Lower lobe of right lung (tissue), 2 donors: Measurements from ENCODE around the gene GSK3B. TPM values are rescaled to one million over a fixed set of nuclear protein-coding genes. Genes with fewer than 3 reads are reported as not detected.

Source experiments
- ATAC-seq, 2 donors: fragments of 200-7000 bp; cut with Tn5 transposase; one replicate each; pipeline ENCODE4 v1.9.1; 2020 to 2022; ENCODE audit warnings: mild to moderate bottlenecking in 2 of 2, moderate library complexity in 2 of 2
- DNase-seq: peaks from one replicate; pipeline ENCODE4 v3.0.0-alpha.2; 2020
- H3K27ac ChIP-seq: fragments of 200-600 bp; one replicate; pipeline ENCODE4 v1.8.0; 2022
- H3K27me3 ChIP-seq: fragments of 200-600 bp; one replicate; pipeline ENCODE4 v1.8.0; 2022; ENCODE audit warnings: low read depth
- H3K36me3 ChIP-seq: fragments of 200-600 bp; one replicate; pipeline ENCODE4 v1.8.0; 2022; ENCODE audit warnings: mild to moderate bottlenecking
- H3K4me1 ChIP-seq: fragments of 200-600 bp; one replicate; pipeline ENCODE4 v1.8.0; 2022
- H3K4me3 ChIP-seq: fragments of 200-600 bp; one replicate; pipeline ENCODE4 v1.8.0; 2022; ENCODE audit warnings: mild to moderate bottlenecking
- H3K9me3 ChIP-seq: fragments of 200-600 bp; one replicate; pipeline ENCODE4 v1.8.0; 2022
- CTCF ChIP-seq: fragments of 200-600 bp; IDR thresholded peaks from one replicate; pipeline ENCODE4 v1.8.0; 2022; ENCODE audit warnings: antibody characterized with exemption, mild to moderate bottlenecking
- intact Hi-C: fragments of 100-400 bp; cut with DNase I; formaldehyde crosslinking; loops from one replicate; pipeline ENCODE4 v1.11.0; 2022
- total RNA-seq: library from RNA; stranded (reverse); fragmentation: NEBNext Ultra II Directional; extraction: Animal tissue kit (Norgen Biotek cat#: 25700); gene quantifications from one replicate; pipeline ENCODE4 v1.2.1, GENCODE V29; 2021
- donor health status: DM: no; HTN: yes; CAD: no; lungs with severe emphysema.

Gene GSK3B
- total RNA-seq, 1 donor from 2014 or later, result 48.4 TPM

- intact Hi-C loops, result loop anchor here (10.0 kb wide), 1 partner anchor 191 kb away; no protein-coding TSS in a partner anchor
- no peak for ATAC-seq
- Histone ChIP-seq H3K4me1 (peaks cover 20% of the 10 kb centered on the region), H3K4me3 (peak overlapping the region; percentile 80), H3K27me3 (no peaks in the 10 kb centered on the region), H3K27ac (peak overlapping the region; percentile 100), H3K9me3 (no peaks in the 10 kb centered on the region), H3K36me3 (no peaks in the 10 kb centered on the region)
- no peak for TF ChIP-seq CTCF
- no peak for DNase-seq
Observed at GRCh38 chr3:120095979-120096426, 1.8 kb upstream of the GSK3B start.

- no peaks in the 10 kb centered on the region for H3K9me3 ChIP-seq
- no peaks in the 10 kb centered on the region for H3K36me3 ChIP-seq
- ATAC-seq (peak; percentile 82 to 84), DNase-seq (peak; percentile 95)
- no peak for TF ChIP-seq CTCF
- H3K4me3 ChIP-seq, result peak overlapping the region; percentile 80
- peaks cover 26% of the 10 kb centered on the region for H3K4me1 ChIP-seq
- intact Hi-C loops, result loop anchor here (10.0 kb wide), 1 partner anchor 191 kb away; no protein-coding TSS in a partner anchor
- H3K27me3 ChIP-seq, result no peaks in the 10 kb centered on the region
- H3K27ac ChIP-seq, result peak overlapping the region; percentile 100
Observed at GRCh38 chr3:120095226-120095978, 1.2 kb upstream of the GSK3B start.

- H3K4me1 ChIP-seq, result peaks cover 32% of the 10 kb centered on the region
- H3K27me3 ChIP-seq, result no peaks in the 10 kb centered on the region
- H3K4me3 ChIP-seq, result peak overlapping the region; percentile 80
- ATAC-seq (peak; percentile 89 to 94), DNase-seq (peak; percentile 98)
- intact Hi-C loops, result loop anchor here (10.0 kb wide), 1 partner anchor 190 kb away; no protein-coding TSS in a partner anchor
- TF ChIP-seq CTCF, result no peak
- H3K36me3 ChIP-seq, result no peaks in the 10 kb centered on the region
- H3K27ac ChIP-seq, result peak overlapping the region; percentile 100
- H3K9me3 ChIP-seq, result no peaks in the 10 kb centered on the region
Observed at GRCh38 chr3:120094776-120095225, 554 bp upstream of the GSK3B start.

- H3K27me3 ChIP-seq, result no peaks in the 10 kb centered on the region
- intact Hi-C loops, result loop anchor here (10.0 kb wide), 1 partner anchor 189 kb away; no protein-coding TSS in a partner anchor
- peak overlapping the region; percentile 80 for H3K4me3 ChIP-seq
- ATAC-seq (no peak), DNase-seq (no peak)
- H3K9me3 ChIP-seq, result no peaks in the 10 kb centered on the region
- H3K36me3 ChIP-seq, result no peaks in the 10 kb centered on the region
- TF ChIP-seq CTCF, result no peak
- H3K27ac ChIP-seq, result peak overlapping the region; percentile 100
- H3K4me1 ChIP-seq, result peaks cover 44% of the 10 kb centered on the region
Observed at GRCh38 chr3:120093119-120093910, 932 bp downstream of the GSK3B start.

- peaks cover 42% of the 10 kb centered on the region for H3K4me1 ChIP-seq
- H3K27ac ChIP-seq, result no peak overlapping the region
- no peaks in the 10 kb centered on the region for H3K27me3 ChIP-seq
- peak overlapping the region; percentile 80 for H3K4me3 ChIP-seq
- TF ChIP-seq CTCF, result no peak
- intact Hi-C loops, result loop anchor here (10.0 kb wide), 1 partner anchor 188 kb away; no protein-coding TSS in a partner anchor
- H3K36me3 ChIP-seq, result no peaks in the 10 kb centered on the region
- DNase-seq (no peak), ATAC-seq (no peak)
- no peaks in the 10 kb centered on the region for H3K9me3 ChIP-seq
Observed at GRCh38 chr3:120092474-120092873, 1.8 kb downstream of the GSK3B start.
